ENCODE data around the gene NNMT.

The NNMT gene

DNA sequence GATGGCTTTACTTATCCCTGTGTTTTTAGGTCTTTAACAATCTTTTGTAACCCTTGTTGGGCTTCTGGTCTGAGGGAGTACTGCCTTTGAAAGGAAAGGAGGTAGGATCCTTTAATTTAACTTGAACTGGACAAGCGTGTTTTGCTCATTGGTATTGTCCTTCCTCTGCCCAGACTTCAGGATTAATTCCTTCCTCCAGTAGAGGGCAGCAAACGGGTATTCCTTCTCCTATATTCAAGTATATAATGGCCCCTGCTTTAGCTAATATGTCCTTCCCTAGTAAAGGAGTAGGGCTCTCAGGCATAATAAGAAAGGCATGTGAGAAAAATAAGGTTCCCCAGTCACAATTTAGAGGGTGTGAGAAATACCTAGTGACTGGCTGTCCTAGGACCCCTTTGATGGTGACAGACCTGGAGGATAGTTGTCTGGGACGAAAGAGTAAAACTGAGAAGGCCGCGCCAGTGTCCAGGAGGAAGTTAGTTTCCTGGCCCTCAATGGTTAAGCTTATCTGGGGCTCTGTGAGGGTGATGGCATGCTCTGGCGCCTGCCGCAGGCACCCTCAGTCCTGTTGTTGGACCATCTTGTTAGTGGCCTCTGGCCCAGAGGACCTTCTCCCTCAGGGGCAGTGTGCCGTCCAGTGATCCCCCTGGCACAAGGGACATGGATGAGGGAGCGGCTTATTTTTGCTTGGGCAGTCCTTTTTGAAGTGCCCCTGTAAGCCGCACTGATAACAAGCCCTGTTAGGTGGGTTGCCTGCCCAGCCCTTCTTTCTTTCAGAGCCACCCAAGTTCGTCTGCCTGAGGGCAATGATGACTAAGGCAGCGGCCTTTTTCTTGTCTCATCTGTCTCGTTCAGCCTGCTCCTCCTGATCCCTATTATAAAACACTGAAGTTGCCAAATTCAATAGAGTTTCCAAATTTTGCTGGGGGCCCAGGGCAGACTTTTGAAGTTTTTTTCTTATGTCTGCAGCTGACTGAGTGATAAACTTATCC, 52.3 kb downstream of the NNMT start:
- DNase-seq (ENCODE audit: low read depth) = peak; percentile 77

DNA sequence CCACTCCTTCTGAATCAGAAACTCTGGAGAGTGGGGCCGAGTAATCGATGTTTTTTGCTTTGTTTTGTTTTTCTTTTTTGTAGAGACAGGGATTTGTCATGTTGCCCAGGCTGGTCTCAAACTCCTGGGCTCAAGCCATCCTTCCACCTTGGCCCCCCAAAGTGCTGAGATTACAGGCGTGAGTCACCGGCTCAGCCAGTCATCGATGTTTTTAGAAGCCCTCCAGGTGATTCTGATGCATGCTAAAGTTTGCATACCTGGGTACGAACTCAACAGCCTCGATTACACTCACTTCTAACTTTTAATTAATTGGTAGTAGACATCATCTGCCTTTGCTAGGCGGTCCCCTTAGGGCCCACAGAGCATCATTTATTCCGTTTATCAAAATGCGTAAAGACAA, 53.8 kb downstream of the NNMT start:
- no peak for DNase-seq (ENCODE audit: low read depth)

DNA sequence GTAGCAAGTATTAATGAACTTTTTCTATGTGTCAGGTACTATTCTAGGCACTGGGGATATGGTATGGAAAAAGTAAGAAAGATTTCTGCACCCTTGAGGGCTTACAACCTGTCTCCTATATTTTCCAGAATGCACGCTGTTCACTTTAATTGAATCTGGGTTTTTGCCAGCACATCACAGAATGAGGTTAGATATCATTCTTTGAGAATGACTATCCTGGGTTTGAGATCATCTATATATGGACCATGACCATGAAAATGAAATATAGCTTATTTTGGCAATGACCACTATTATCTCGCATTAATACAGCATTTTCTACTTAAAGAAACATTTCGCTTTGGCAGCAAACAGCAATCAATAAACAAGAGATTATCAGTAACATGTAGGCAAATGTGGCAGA, 57.2 kb downstream of the NNMT start:
- DNase-seq (ENCODE audit: low read depth) = peak; percentile 56

DNA sequence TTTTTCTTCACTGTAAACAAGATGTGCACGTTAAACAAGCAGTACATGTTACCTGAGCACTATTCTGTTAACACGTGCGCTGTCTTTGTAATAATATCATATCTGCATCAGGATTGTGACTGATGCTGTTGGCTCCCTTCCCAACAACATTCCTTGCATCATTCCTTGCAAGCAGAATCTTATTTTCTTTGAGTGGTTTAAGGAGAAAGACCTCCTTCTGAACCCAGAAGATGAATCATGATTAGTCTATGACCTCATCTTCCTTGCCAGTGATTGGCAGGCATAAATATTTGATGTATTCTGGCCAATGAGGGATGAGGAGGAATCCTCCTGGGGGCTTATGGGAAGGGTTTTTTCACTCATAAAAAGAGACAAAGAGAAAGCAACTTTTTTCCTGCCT, 57.9 kb downstream of the NNMT start:
- peak; percentile 99 for DNase-seq (ENCODE audit: low read depth)

DNA sequence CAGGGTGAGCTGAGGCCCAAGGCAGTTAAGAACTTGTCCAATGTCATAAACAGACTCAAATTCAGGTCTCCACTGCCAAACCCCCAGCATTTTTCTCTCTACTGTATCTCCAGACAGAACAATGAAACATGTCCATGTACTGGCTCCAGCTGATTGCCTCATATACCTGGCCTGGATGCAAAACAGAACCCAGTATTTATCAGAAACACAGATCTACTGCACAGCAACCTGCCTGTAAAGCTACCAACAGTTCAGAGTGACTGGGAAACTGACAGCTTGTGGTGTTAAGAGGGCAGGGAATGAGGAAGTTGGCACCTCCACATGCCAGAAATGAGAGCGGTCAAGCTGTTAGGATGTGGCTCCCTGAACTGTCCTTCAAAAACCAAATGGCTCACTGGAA, 62.5 kb downstream of the NNMT start:
- DNase-seq (ENCODE audit: low read depth) = peak; percentile 75

DNA sequence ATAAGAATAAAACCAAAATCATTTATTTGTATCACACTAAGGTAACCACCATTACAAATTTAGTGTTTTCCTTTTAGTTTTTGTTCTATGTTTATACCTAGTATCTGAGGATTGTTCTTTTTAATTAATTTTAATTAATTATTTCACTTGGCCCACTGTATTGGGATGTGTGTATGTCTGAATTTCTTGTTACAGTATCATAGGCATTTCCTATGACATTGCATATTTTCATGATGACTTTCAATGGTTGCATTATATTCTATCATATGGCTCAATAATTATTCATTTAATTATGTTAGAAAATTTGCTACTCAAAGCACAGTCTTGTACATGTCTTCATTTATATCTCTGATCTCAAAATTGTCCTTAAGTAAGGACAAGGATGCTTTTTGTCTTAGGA, 63.1 kb downstream of the NNMT start:
- DNase-seq (ENCODE audit: low read depth) = peak; percentile 57

DNA sequence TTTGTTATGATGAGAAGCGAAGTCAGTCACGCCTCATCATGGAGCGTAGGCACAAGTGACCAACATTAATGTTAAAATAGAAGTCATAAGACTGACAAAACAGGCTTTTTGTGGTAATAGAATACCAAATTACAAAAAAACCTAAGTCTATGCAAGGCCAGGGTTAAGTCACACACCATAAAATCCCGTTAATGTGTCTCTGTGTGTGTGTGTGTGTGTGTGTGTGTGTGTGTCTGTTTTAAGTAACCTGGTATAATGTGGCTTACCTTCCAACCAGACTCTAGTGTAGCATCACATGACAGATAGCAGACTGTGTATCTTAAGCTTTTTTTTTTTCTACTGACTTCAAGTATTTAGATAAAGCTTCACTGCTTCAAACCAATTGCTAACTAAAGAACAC, 66.1 kb downstream of the NNMT start:
- DNase-seq (ENCODE audit: low read depth) = no peak

DNA sequence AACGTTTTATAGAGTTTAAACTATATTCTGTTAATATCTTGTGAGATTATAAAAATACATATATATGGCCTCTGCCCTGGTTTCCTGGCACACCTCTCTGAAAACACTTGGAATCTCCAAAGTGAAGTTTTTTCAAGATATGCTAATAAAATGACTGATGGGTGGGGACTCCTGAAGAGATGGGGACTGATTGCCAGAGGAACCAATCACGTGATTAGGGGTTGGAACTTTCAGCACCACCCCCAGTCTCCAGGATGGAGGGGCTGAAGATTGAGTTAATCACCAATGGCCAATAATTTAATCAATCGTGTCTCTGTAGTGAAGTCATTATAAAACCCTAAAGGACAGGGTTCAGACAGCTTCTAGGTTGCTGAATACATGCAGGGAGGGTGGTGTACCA, 66.8 kb downstream of the NNMT start:
- DNase-seq (ENCODE audit: low read depth) = no peak

All from iris pigment epithelial cell (primary cell).